OCI-LY7 (cell line): ENCODE data around the gene ATP6V0C. TPM values are rescaled to one million over a fixed set of nuclear protein-coding genes. Genes with fewer than 3 reads are reported as not detected.

ENCODE experiments used
- BruUV-seq: library from RNA; stranded (reverse); fragments of 400-500 nt; replicated peaks from 2 replicates; lab custom pipeline; 2021; lab: Mats Ljungman, UMichigan
- CTCF ChIA-PET: fragments of 300-600 bp; sonication (Branson Sonifier 250); formaldehyde crosslinking; loops from one replicate; lab custom pipeline; 2022; ENCODE audit warnings: antibody characterized with exemption; ENCODE audit not compliant: unreplicated experiment; lab: Charles Lee
- POLR2A ChIA-PET: fragments of 300-600 bp; sonication (Branson Sonifier 250); formaldehyde crosslinking; loops from one replicate; lab custom pipeline; 2022; ENCODE audit warnings: antibody characterized with exemption; lab: Charles Lee
- DNase-seq: peaks from one replicate; pipeline ENCODE4 v3.0.0-alpha.2; 2015; ENCODE audit warnings: low spot score
- H2AFZ ChIP-seq: fragments of 200-600 bp; sonication (generic), shearing (Covaris generic); 2 replicates; pipeline ENCODE4 v1.6.1; 2014; ENCODE audit warnings: mild to moderate bottlenecking, antibody characterized with exemption, low read length, moderate library complexity
- H3K27ac ChIP-seq: fragments of 200-600 bp; sonication (generic); 2 replicates; pipeline ENCODE4 v1.5.1; 2014; ENCODE audit warnings: mixed run types, low read depth, mild to moderate bottlenecking, moderate library complexity, low read length, inconsistent platforms; ENCODE audit not compliant: poor library complexity, severe bottlenecking
- H3K36me3 ChIP-seq: fragments of 200-600 bp; sonication (generic); 2 replicates; pipeline ENCODE4 v1.6.1; 2014; ENCODE audit warnings: mild to moderate bottlenecking, antibody characterized with exemption, low read length, moderate library complexity, mixed read lengths; ENCODE audit not compliant: insufficient read depth
- H3K4me1 ChIP-seq: fragments of 200-600 bp; sonication (generic); 2 replicates; pipeline ENCODE4 v1.5.1; 2014; ENCODE audit warnings: mild to moderate bottlenecking, low read length; ENCODE audit not compliant: insufficient read depth, poor library complexity, severe bottlenecking
- H3K4me2 ChIP-seq: fragments of 200-600 bp; sonication (generic); 2 replicates; pipeline ENCODE4 v1.6.1; 2014; ENCODE audit warnings: mild to moderate bottlenecking, low read length
- H3K4me3 ChIP-seq: fragments of 200-600 bp; sonication (generic); 2 replicates; pipeline ENCODE4 v1.5.1; 2014; ENCODE audit warnings: mild to moderate bottlenecking, low read depth, low read length; ENCODE audit not compliant: poor library complexity, severe bottlenecking
- H3K79me2 ChIP-seq: fragments of 200-600 bp; sonication (generic); 2 replicates; pipeline ENCODE4 v1.6.1; 2016; ENCODE audit warnings: low read depth, mild to moderate bottlenecking, low read length, moderate library complexity, mixed read lengths; ENCODE audit not compliant: insufficient read depth
- H3K9me2 ChIP-seq: fragments of 200-600 bp; sonication (generic); 2 replicates; pipeline ENCODE4 v1.6.1; 2016; ENCODE audit warnings: mild to moderate bottlenecking, low read length, mixed read lengths; ENCODE audit not compliant: insufficient read depth
- H3K9me3 ChIP-seq: fragments of 200-600 bp; sonication (generic); 2 replicates; pipeline ENCODE4 v1.6.1; 2014; ENCODE audit warnings: mild to moderate bottlenecking, mixed run types, low read length, mixed read lengths
- H4K20me1 ChIP-seq: fragments of 200-600 bp; sonication (generic); 2 replicates; pipeline ENCODE4 v1.6.1; 2014; ENCODE audit warnings: mild to moderate bottlenecking, antibody characterized with exemption, low read length, moderate library complexity, mixed read lengths; ENCODE audit not compliant: insufficient read depth
- EZH2phosphoT487 ChIP-seq: fragments of 200-600 bp; sonication (generic); IDR thresholded peaks from 2 replicates; pipeline ENCODE4 v1.6.1; 2018; ENCODE audit warnings: low read depth, borderline replicate concordance, mild to moderate bottlenecking, mixed run types, antibody characterized with exemption, low read length, moderate library complexity, mixed read lengths
- intact Hi-C: fragments of 100-400 bp; cut with micrococcal nuclease; formaldehyde crosslinking; loops from one replicate; pipeline ENCODE4 v1.10.0; 2022; ENCODE audit not compliant: unreplicated experiment
- total RNA-seq, 2 experiments: library from RNA; depleted of rRNA in 1 of 2; stranded (reverse); fragments of >200 nt in 1 of 2; shearing (Covaris generic) in 1 of 2; gene quantifications; 2 replicates each; pipeline ENCODE4 v1.2.3, GENCODE V29; 2014 to 2022
- TF ChIP-seq, protein P1 (sequence below): fragments of 200-600 bp; sonication (generic); conservative IDR thresholded peaks from 2 replicates; pipeline ENCODE4 v1.5.1; 2014; ENCODE audit warnings: mild to moderate bottlenecking, antibody characterized with exemption, low read length, moderate library complexity, mixed read lengths

Gene ATP6V0C
- total RNA-seq, 2 experiments from 2014 or later: 16.4 to 94.3 TPM

DNA sequence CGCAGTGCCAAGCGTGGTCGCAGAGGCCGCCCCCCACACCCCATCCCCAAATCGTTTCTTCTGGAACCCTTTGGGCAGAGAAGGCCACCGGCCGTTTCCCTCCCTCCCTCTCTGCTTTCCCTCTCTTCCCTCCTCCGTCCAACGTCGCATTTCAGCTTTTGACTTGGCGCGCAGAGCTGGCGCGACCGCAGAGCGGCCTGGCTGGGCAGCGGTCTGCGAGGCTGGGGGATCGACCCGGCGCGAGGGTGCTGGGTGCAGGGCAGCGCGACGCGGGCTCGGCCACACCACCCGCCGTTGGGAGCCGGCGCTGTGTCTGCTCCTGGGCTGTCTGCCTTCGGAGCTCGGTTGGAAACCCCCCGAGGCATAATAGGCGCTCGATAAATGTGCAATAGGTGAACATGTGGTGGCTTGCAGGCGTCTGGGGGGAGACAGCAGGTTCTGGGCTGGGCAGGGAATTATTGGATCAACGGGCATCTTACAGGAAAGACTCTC is 45.5 kb upstream of the ATP6V0C start:
- Histone ChIP-seq H3K79me2 (no peaks in the 10 kb centered on the region), H3K4me1 (peaks cover 74% of the 10 kb centered on the region), H3K9me2 (no peaks in the 10 kb centered on the region), H3K27ac (peak overlapping the region; percentile 89), H3K36me3 (peaks cover 15% of the 10 kb centered on the region; the same call in 1 of the 2 replicates), H3K4me3 (peak overlapping the region; percentile 64), H3K4me2 (peak overlapping the region; percentile 91), H4K20me1 (no peaks in the 10 kb centered on the region), H3K9me3 (no peaks in the 10 kb centered on the region), H2AFZ (no peak overlapping the region)
- DNase-seq: no peak
- intact Hi-C loops: loop anchor here (2.0 to 5.0 kb wide), 2 partner anchors 36 to 65 kb away; no protein-coding TSS in a partner anchor
- TF ChIP-seq, protein P1, sequence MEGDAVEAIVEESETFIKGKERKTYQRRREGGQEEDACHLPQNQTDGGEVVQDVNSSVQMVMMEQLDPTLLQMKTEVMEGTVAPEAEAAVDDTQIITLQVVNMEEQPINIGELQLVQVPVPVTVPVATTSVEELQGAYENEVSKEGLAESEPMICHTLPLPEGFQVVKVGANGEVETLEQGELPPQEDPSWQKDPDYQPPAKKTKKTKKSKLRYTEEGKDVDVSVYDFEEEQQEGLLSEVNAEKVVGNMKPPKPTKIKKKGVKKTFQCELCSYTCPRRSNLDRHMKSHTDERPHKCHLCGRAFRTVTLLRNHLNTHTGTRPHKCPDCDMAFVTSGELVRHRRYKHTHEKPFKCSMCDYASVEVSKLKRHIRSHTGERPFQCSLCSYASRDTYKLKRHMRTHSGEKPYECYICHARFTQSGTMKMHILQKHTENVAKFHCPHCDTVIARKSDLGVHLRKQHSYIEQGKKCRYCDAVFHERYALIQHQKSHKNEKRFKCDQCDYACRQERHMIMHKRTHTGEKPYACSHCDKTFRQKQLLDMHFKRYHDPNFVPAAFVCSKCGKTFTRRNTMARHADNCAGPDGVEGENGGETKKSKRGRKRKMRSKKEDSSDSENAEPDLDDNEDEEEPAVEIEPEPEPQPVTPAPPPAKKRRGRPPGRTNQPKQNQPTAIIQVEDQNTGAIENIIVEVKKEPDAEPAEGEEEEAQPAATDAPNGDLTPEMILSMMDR: no peak
- TF ChIP-seq EZH2phosphoT487: no peak
- ChIA-PET CTCF (interaction anchor here (1.1 kb wide), 1 partner anchor 9 kb away, joined by 4 read pairs; the partner anchor contains the start of gene TEDC2), POLR2A (interaction anchor here (0.5 to 1.0 kb wide), 8 partner anchors 9 to 1056 kb away, joined by 3 to 7 read pairs (median 4); partner anchors contain the start of gene CCNF)
- BruUV-seq: no TSS peak

DNA sequence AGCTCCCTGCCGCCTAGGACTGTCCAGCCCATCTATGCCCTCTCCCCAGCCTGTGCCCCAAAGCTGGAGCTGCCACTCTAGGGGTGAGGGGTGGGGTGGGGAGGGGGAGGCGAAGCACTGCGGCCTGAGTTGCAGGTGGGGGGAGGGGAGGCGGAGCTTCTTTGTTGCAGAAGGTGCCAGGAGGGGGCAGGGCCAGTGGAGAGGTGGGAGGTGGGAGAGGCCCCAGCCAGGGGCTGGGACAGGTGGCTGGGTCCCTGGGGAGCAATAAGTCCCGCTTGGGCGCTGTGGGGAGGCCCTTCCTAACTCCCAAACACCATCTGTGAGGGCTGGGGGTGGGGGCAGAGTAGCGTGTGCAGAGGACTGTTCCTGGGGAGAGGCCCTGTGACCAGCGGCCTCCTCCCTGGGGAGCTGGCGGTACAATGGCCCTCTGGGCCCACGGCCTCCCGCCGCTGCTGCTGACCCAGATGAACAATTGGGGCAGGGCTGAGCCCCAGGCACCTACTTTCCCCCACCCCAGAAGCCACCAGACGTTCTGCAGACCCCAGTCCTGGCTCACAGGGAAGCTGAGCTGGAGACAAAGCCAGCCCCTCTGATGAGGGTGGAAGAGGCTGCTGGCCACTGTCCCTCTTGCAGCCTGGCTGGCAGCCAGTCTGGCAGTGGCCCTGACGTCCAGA is 44.9 kb upstream of the ATP6V0C start:
- DNase-seq: peak; percentile 99
- Histone ChIP-seq H3K9me3 (no peaks in the 10 kb centered on the region), H3K4me2 (peak overlapping the region; percentile 91), H3K4me3 (peak overlapping the region; percentile 64), H3K36me3 (peaks cover 12% of the 10 kb centered on the region; the same call in 1 of the 2 replicates), H2AFZ (no peak overlapping the region), H3K79me2 (no peaks in the 10 kb centered on the region), H3K9me2 (no peaks in the 10 kb centered on the region), H3K4me1 (peaks cover 78% of the 10 kb centered on the region), H4K20me1 (no peaks in the 10 kb centered on the region), H3K27ac (peak overlapping the region; percentile 89)
- ChIA-PET POLR2A (interaction anchor here (0.6 to 1.0 kb wide), 7 partner anchors 10 to 1055 kb away, joined by 3 to 7 read pairs (median 3); partner anchors contain the start of gene CCNF), CTCF (interaction anchor here (0.5 to 1.1 kb wide), 2 partner anchors 9 to 676 kb away, joined by 3 to 4 read pairs; partner anchors contain the start of gene TEDC2)
- TF ChIP-seq, protein P1: no peak
- TF ChIP-seq EZH2phosphoT487: no peak
- BruUV-seq: no TSS peak
- intact Hi-C loops: loop anchor here (2.0 to 5.0 kb wide), 2 partner anchors 37 to 64 kb away; no protein-coding TSS in a partner anchor
